Measurements from ENCODE around the gene CROCC2. TPM values are rescaled to one million over a fixed set of nuclear protein-coding genes. Genes with fewer than 3 reads are reported as not detected.

The CROCC2 gene
- total RNA-seq, 1 donor from 2014 or later = not detected

DNA sequence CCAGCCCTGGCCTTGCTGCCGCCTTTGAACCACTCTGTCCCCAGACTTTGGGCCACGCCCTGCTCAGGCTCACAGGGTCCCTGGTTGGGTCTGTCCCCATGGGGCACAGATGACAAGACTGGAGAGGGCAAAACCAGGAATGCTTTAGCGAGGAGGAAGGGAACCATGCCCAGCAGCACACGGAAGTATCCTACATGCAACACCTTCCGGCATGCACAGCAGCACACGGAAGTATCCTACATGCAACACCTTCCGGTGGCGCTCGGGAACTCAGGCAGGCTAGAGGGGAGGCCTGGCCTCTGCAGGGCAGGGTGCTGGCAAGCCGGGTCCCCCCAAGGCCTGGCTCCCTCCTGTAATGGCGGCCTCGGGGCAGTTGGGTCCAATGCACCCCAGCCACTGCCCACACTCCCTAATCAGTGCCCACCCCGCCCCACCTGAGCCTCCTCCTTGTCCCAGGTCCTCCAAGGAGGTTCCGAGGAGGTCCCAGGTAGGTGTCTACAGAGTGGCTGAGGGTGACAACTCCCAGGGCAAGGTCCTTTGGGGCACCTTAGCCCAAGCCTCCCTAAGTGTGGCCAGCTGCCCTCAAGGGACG, 58.7 kb downstream of the CROCC2 start:
- no peak for DNase-seq (ENCODE audit: low read depth)
- no peak overlapping the region for H3K4me3 ChIP-seq (ENCODE audit: low read depth, low read length)
- TF ChIP-seq, protein P1, sequence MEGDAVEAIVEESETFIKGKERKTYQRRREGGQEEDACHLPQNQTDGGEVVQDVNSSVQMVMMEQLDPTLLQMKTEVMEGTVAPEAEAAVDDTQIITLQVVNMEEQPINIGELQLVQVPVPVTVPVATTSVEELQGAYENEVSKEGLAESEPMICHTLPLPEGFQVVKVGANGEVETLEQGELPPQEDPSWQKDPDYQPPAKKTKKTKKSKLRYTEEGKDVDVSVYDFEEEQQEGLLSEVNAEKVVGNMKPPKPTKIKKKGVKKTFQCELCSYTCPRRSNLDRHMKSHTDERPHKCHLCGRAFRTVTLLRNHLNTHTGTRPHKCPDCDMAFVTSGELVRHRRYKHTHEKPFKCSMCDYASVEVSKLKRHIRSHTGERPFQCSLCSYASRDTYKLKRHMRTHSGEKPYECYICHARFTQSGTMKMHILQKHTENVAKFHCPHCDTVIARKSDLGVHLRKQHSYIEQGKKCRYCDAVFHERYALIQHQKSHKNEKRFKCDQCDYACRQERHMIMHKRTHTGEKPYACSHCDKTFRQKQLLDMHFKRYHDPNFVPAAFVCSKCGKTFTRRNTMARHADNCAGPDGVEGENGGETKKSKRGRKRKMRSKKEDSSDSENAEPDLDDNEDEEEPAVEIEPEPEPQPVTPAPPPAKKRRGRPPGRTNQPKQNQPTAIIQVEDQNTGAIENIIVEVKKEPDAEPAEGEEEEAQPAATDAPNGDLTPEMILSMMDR (conservative IDR thresholded peaks at IDR 0.05; ENCODE audit: low read depth, low read length) = no peak

DNA sequence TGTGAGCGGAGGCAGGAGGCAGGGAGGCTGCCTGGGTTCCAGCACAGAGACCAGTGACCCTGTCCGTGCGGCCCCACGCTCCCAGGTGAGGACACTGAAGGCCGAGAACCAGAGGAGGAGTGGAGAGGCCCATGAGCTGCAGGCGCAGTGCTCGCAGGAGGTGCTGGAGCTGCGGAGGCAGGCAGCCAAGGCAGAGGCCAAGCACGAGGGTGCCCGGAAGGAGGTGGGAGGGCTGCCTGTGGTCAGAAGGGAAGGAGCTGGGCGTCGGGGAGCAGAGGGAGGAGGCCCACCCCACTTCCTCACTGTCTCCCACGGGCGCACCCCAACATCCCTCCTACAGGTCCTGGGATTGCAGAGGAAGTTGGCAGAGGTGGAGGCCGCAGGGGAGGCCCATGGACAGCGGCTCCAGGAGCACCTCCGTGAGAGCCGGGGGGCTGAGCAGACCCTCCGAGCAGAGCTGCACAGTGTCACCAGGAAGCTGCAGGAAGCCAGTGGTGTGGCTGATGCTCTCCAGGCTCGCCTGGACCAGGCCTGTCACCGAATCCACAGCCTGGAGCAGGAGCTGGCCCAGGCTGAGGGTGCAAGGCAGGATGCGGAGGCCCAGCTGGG, 59.3 kb downstream of the CROCC2 start:
- DNase-seq (ENCODE audit: low read depth) = no peak
- TF ChIP-seq, protein P1 (conservative IDR thresholded peaks at IDR 0.05; ENCODE audit: low read depth, low read length) = no peak
- H3K4me3 ChIP-seq (ENCODE audit: low read depth, low read length) = no peak overlapping the region

DNA sequence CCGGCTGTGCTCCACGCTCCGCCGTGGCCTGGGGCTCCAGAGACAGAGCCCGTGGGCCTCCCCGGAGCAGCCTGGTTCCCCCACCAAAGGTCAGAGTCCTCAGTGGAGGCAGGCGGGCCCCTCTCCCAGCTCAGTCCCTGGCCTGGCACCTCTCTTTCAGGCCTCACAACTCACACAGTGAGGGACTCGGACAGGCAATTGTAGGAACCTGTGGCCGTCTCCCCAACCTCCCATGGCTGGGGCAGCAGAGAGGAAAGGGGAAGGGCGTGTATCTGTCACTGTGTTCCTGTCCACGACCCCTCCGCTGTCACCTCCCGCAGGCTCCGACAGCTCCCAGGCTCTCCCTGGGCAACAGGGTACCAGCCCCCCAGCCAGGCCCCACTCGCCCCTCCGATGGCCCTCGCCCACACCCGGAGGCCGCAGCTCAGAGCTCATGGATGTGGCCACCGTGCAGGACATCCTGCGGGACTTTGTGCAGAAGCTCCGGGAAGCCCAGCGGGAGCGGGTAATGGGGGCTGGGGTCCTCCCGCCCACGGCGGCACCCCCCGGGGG, 59.8 kb downstream of the CROCC2 start:
- TF ChIP-seq, protein P1 (conservative IDR thresholded peaks at IDR 0.05; ENCODE audit: low read depth, low read length) = no peak
- DNase-seq (ENCODE audit: low read depth) = no peak
- no peak overlapping the region for H3K4me3 ChIP-seq (ENCODE audit: low read depth, low read length)

DNA sequence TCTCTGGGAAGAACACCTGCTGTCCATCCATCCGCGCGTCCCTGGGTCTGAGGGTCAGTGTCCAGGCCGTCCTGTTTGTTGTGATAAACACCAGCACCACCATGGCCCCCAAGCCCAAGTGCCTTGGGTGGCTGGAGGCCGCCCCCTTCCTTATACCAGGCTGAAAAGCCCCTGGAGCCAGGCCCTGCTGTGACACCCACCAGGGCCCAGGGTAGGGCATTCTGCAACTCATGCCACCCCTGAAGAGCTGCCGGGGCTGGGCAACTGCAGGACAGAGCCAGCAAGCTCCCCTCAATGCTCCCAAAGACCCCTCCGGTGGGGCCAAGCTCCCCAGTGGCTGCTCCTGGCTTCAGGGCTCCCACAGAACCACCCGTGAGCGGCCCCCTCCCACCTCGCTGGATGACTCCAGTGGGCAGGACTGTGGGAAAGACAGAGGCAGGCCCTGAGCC, 60.3 kb downstream of the CROCC2 start:
- no peak for DNase-seq (ENCODE audit: low read depth)
- no peak overlapping the region for H3K4me3 ChIP-seq (ENCODE audit: low read depth, low read length)
- TF ChIP-seq, protein P1 (conservative IDR thresholded peaks at IDR 0.05; ENCODE audit: low read depth, low read length) = no peak

DNA sequence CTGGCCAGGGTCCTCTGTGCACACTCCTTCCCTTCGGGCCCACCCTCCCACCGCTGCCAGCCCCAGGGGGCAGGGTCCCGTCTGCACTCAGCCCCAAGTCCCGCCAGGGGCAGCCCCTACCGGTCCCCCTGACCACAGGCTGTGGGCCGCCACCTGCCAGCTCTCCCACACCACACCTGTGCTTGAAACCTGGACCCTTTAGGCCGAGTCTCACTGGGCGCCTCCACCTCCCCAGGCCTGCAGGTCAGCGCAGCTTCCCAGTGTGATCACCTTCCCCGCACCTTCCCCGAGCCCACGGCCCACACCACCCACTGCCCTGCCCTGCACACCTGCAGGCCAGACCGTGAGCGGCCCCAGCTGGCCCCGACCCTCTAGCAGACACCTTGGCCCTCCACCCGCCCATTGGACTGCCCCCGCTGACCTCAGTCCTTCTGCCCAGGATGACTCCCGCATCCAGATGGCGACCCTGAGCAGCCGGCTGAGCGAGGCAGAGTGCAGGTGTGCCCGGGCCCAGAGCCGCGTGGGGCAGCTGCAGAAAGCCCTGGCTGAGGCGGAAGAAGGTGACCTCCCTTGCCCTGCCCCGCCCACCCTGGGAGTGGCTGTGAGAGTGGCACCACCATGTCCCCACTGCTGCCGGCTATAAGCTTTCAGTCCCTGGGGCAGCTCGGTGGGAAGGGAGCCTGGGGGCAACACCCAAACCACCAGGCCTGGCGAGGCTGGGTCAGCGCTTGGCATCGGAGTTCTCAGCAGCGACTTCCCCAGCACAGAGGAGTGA, 61.0 kb downstream of the CROCC2 start:
- no peak for DNase-seq (ENCODE audit: low read depth)
- H3K4me3 ChIP-seq (ENCODE audit: low read depth, low read length) = no peak overlapping the region
- TF ChIP-seq, protein P1 (conservative IDR thresholded peaks at IDR 0.05; ENCODE audit: low read depth, low read length) = no peak

DNA sequence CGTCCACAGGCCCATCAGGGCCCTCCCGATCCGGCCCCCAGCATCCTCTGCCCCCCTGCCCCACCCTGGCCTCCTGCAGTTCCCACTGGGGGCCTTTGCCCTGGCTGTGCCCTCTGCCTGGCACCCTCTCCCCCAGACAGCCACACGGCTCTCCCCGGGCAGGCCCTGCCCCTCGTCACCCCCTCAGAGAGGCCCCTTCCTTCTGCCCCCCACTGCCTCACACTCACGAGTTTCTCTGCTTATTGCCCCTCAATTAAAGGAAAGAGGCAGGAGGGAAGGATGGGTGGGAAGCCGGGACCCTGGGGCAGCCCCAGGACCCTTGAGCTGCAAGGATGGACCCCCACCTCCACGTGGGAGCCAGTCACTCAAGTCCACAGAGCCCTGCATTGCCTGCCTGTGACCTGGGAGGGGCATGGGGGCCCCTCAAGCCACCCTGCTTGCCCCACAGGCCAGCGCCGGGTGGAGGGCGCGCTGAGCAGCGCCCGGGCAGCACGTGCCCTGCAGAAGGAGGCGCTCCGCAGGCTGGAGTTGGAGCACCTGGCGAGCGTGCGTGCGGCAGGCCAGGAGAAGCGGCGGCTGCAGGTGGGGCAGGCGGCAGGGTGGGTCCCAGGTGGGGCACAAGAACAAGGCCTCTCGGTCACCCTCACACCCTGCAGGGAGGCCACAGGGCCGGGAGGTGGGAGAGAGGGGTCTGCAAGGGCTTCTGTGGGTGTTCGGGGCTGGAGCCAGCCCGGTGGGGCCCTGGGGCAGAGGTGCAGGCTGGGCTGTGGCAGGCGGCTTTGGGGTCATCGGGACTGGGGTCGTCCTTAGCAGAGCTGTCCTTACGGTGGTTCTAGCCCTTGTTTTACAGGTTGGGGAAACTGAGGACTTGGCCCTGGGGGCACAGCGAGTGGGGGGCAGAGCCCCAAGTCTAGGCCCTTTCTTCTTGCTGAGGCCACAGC, 61.8 kb downstream of the CROCC2 start:
- no peak overlapping the region for H3K4me3 ChIP-seq (ENCODE audit: low read depth, low read length)
- DNase-seq (ENCODE audit: low read depth) = no peak
- TF ChIP-seq, protein P1 (conservative IDR thresholded peaks at IDR 0.05; ENCODE audit: low read depth, low read length) = no peak
